ENCODE results near the gene COX4I1. TPM values are rescaled to one million over a fixed set of nuclear protein-coding genes. Genes with fewer than 3 reads are reported as not detected.

Gene COX4I1
- total and polyA plus RNA-seq, 9 of the 15 experiments (the other 6 are each of a cell fraction or from before 2014, with no cell fraction given): 651 to 2,356 (median 1,032) TPM

GRCh38 chr16:85782451-85782850, 17.0 kb upstream of the COX4I1 start (continued):
- TF ChIP-seq KLF13 (tag; IDR thresholded peaks at IDR 0.05; ENCODE audit: borderline replicate concordance, low read depth) (no peak), RCOR1 (IDR thresholded peaks at IDR 0.05; ENCODE audit: borderline replicate concordance in 1 of 2, low read depth in 2 of 2, low read length in 2 of 2) (no peak), MCM2 (IDR thresholded peaks at IDR 0.05; ENCODE audit: low read depth) (no peak), NFE2 (IDR thresholded peaks at IDR 0.05; ENCODE audit: low read depth) (no peak), DACH1 (IDR thresholded peaks at IDR 0.05; ENCODE audit: partially characterized antibody) (no peak)

GRCh38 chr16:85783441-85783840, 16.1 kb upstream of the COX4I1 start:
- H3K27me3 ChIP-seq (ENCODE audit: control insufficient read depth in 2 of 2, insufficient read depth in 2 of 2, low read length in 2 of 2): no peaks in the 10 kb centered on the region
- no peaks in the 10 kb centered on the region for H3K9me1 ChIP-seq (ENCODE audit: control insufficient read depth, insufficient read depth, low read length)
- H4K20me1 ChIP-seq (replicated peaks; ENCODE audit: control insufficient read depth, insufficient read depth, low read length): peaks cover 6% of the 10 kb centered on the region; the same call in 1 of the 2 replicates
- H3K9me3 ChIP-seq (replicated peaks; ENCODE audit: control insufficient read depth, insufficient read depth, low read depth, low read length): no peaks in the 10 kb centered on the region
- peaks cover 4% of the 10 kb centered on the region; the same call in 1 of the 3 replicates for H3K79me2 ChIP-seq (ENCODE audit: control insufficient read depth, insufficient read depth, low read length)
- intact Hi-C loops (cut with micrococcal nuclease): no loop called here
- H3K4me3 ChIP-seq: no peak overlapping the region
- WGBS (ENCODE audit: insufficient coverage, low coverage, missing lambda C conversion rate): 91% methylated on average over 8 of the region's 8 CpGs
- H3K4me1 ChIP-seq (replicated peaks in 1 of 2; ENCODE audit: control insufficient read depth in 2 of 2, insufficient read depth in 2 of 2, low read length in 2 of 2): no peaks in the 10 kb centered on the region
- FAIRE-seq: no peak
- no TSS peak for BruUV-seq (replicated peaks)
- no peak overlapping the region for H3K9ac ChIP-seq (ENCODE audit: insufficient read depth in 1 of 2, low read depth in 2 of 2, low read length in 2 of 2)
- no peak overlapping the region for H2AFZ ChIP-seq (ENCODE audit: low read depth, low read length)
- ChIA-PET CTCF (ENCODE audit: low intra/inter-chr PET ratio) (no interaction called here), POLR2A (interaction anchor here (0.6 kb wide), 1 partner anchor 40 kb away, joined by 3 read pairs; no protein-coding TSS in a partner anchor)
- in situ Hi-C loops (cut with MboI): no loop called here
- peaks cover 87% of the 10 kb centered on the region; the same call in 2 of the 3 replicates for H3K36me3 ChIP-seq (ENCODE audit: control insufficient read depth, insufficient read depth, low read length)
- no peak for ATAC-seq
- DNase-seq (ENCODE audit: extremely low read depth in 1 of 4, low spot score in 3 of 4): no peak
- no peak overlapping the region for H3K27ac ChIP-seq (ENCODE audit: extremely low read depth, low read depth, low read length)
- H3K4me2 ChIP-seq (ENCODE audit: insufficient read depth, low read length): no peak overlapping the region
- no peak for TF ChIP-seq ATF1 (CRISPR knock-in tag; IDR thresholded peaks at IDR 0.05)
- no peak for TF ChIP-seq ATF1 (tag; IDR thresholded peaks at IDR 0.05)
- TF ChIP-seq ATF3 (IDR thresholded peaks at IDR 0.05): no peak
- no peak for TF ChIP-seq ATF3 (CRISPR knock-in tag; conservative IDR thresholded peaks at IDR 0.05)
- no peak for TF ChIP-seq ZNF511 (CRISPR knock-in tag; IDR thresholded peaks at IDR 0.05)
- no peak for TF ChIP-seq ZFP91 (CRISPR knock-in tag; IDR thresholded peaks at IDR 0.05)
- TF ChIP-seq ZBTB43 (CRISPR knock-in tag; IDR thresholded peaks at IDR 0.05): no peak
- no peak for TF ChIP-seq ZMIZ1 (IDR thresholded peaks at IDR 0.05; ENCODE audit: low read depth in 2 of 2, low read length in 2 of 2)
